ENCODE measurements around the gene MKI67.

Gene MKI67

GRCh38 chr10:128062881-128063563 is 63.2 kb downstream of the MKI67 start:
- no peak for DNase-seq

DNA sequence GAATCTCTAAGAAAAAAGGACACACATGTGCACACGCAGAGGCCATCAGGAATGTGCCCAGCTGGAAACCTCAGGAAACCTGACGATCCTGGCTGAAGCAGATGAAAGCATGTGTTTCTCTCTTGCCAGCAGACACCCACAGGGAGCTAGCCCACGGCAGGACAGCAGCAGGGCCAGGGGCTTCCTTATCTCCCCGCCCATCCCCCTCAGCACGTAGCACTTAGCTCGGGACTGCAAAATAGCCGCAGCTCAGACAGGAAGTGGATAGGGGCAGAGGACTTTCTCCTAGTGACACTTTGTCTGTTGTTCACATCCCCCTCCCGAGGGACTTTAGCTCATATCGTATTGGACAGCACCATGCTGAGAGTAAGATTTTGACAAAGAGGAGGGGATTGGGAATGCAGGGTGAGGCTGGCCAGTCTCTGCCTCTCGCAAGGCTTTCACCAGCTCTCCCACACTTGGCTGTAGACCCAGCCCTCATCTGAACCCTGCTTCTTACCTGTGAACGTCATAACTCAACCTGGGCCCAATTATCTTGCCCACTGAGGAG is 63.8 kb downstream of the MKI67 start:
- no peak for DNase-seq

- DNase-seq: no peak
These were observed 64.6 kb downstream of the MKI67 start for GRCh38 chr10:128061306-128062300.

DNA sequence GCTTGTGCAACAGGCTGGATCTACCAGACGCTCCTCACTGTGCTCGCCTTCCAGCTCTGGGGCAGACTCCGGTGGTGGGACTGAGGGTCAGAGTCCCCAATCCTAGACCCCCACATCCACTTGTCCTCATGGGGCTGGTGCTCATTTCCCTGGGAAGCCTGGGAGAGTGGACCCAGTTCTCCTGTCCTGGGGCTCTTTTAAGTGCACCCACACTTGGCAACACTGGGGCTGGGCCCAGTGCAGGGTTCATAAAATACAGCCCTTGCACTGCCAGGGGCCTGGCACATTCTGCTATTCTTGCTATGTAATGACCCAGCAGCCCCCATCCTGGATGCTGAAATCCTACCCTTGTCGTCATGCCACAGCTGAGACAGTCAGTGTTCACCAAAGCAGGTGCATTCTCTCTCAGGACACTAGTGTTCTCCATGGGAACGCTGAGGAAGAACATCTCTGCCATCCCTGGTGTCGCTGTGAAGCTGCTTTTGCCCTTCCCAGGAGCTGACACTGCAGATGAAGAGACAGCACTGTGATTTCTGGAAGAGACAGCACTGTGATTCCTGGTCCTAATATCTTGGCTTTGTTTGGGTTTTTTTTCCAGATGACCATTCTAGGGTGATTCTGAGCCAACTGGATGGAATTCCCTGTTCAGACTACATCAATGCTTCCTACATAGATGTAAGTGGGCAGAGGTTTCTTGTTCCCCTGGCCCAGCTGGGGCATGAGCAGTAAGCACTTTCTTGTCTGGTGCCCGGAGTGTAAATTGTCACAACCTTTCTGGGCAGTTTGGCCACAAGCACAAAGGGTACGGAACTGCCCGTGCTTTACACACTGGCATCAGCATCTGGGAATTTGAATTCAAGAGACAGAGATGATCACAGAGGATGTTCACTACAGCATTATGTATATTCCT is 65.6 kb downstream of the MKI67 start:
- DNase-seq: no peak

GRCh38 chr10:128059982-128060293 is 66.3 kb downstream of the MKI67 start:
- no peak for DNase-seq

GRCh38 chr10:128059266-128059981 is 66.8 kb downstream of the MKI67 start:
- DNase-seq: no peak

DNA sequence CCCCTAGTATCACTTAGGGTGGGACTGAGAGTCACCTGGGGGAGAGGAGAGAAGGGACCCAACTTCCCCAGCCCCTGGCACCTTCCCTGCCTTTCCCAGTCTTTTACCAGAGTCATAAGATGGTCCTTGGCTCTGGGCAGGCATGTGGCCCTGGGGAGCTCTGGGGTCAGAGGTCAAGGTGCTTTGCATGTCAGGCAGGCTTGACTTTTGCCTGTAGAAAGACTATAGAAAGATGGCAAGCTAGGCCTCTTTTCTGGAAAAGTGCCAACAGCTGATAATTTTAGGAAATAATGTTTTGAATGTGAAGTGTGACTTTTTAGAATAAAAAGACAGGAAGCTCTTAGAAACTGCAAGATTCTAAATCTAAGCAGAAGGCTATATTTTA is 67.5 kb downstream of the MKI67 start:
- DNase-seq: no peak

- DNase-seq: no peak
These were observed 68.0 kb downstream of the MKI67 start for GRCh38 chr10:128058106-128058749.

DNA sequence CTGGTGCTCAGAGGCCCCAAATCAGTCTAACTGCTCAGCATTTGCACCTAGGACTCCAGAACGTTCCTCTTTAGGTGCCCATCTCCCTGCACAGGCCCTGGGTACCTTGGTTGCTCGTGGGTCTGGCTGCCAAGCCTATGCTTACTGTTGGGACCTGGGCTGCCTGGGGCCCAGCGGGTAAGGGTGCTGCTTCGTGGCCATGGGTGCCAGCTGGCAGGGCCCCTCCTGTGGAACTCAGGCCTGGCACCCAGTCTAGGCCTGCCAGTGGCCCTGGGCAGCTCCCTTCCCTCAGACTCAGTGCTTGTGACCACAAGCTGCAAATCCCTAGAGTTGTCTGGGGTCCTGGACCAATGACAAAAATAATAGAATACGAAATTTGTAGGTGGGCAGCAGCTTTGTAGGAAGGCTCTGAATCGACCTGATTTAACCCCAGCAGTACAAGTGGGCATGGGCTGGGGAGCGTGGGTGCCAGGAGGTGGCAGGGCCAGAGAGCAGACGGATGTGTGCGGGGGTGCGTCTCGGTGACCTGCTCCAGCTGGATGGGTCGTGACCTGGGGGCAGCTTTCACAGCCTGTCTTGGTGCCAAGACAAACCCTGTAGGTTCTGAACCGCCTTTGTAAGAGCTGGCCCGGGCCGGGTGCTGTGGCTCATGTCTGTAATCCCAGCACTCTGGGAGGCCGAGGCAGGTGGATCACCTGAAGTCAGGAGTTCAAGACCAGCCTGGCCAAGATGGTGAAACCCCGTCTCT is 69.7 kb downstream of the MKI67 start:
- DNase-seq: no peak

- no peak for DNase-seq
These were observed 71.0 kb downstream of the MKI67 start for GRCh38 chr10:128055061-128055868.

DNA sequence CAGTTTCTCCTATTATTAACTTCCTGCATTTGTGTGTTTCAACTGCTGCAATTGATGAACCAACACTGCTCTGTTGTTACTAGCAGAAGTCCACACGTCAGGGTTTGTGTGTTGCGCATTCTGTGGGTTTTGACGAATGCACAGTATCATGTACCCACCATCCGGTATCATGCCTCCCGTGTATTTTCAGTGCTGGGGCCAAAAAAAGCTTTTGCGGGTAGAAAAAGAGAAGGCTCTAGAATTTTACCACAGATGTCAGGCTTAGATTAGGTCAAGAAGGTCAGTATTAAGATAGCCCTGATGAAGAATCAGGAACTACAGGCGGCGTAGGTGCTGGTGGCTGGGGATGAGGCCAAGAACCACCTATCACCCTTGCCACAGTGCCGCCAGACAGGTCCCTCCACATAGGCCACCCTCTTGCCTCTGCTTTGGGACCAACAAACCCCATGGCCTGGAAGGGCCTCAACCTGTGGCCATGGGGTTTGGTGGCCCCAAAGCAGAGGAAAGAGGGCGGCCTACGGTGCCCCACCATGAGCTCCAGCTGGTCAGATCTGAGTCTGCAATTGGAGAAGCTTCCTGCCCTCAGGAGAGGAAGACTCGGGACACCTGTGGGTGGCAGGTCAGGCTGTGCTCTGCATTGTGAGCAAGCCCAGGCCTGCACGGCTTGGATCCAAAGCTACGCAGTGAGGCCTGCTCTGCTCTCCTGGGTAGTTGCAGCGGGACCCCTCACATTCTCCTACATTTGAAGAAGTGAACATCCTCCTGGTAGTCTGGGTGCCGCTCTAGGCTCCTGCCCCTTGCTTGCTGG is 71.9 kb downstream of the MKI67 start:
- DNase-seq: no peak

GRCh38 chr10:128053356-128053755 is 72.9 kb downstream of the MKI67 start:
- DNase-seq: no peak

- DNase-seq: no peak
These were observed 73.5 kb downstream of the MKI67 start for GRCh38 chr10:128052696-128053095.

GRCh38 chr10:128051548-128051947 is 74.7 kb downstream of the MKI67 start:
- no peak for DNase-seq

DNA sequence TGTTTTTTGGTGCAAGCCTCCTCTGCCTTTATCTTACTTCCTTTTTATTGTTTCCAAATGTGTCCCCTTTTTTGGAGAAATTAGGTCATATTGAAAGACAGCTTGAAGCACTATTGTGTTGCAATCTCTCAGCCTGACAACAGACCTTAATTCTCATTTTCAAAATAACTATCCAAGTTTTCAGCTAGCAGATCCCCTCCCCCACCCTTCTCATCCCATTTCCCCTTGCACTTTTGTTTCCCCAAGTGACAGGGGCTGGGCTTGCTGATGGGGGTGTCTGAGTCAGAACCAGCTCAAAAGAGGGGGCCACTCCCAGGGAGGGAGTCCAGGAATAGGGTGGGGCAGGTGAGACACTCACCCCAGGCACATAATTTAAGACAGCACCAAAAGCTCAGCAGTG is 75.3 kb downstream of the MKI67 start:
- DNase-seq: no peak

- no peak for DNase-seq
These were observed 76.1 kb downstream of the MKI67 start for GRCh38 chr10:128050121-128050516.

- DNase-seq: no peak
These were observed 76.8 kb downstream of the MKI67 start for GRCh38 chr10:128049226-128050120.

GRCh38 chr10:128048819-128049210 is 77.4 kb downstream of the MKI67 start:
- no peak for DNase-seq

All from fibroblast of upper back skin (primary cell).